KOPT-K1 (cell line): ENCODE data around the gene HSPA4.
"Not testable (repeated sequence)": the region's sequence is repeated elsewhere in the genome, so short reads cannot be mapped to it uniquely, and the experiment has no call there.

Experiments used
- H3K27ac ChIP-seq: fragments of 200-600 bp; sonication (generic); 2 replicates; pipeline ENCODE4 v1.5.1; 2016; ENCODE audit warnings: antibody characterized with exemption, mild to moderate bottlenecking, low read depth, low read length; ENCODE audit not compliant: poor library complexity, severe bottlenecking
- H3K36me3 ChIP-seq: fragments of 200-600 bp; sonication (generic); 2 replicates; pipeline ENCODE4 v1.5.1; 2017; ENCODE audit warnings: antibody characterized with exemption, mild to moderate bottlenecking, low read length, moderate library complexity; ENCODE audit not compliant: insufficient read depth
- H3K9me3 ChIP-seq: fragments of 200-600 bp; sonication (generic); 2 replicates; pipeline ENCODE4 v1.5.1; 2017; ENCODE audit warnings: antibody characterized with exemption, low read length, mild to moderate bottlenecking; ENCODE audit not compliant: insufficient read depth, poor library complexity, severe bottlenecking

HSPA4 gene

GRCh38 chr5:133051542-133052316 is at the start of gene HSPA4:
Gene HSPA4, plus strand, starts transcription at chr5:133052013. Its CDS starts 238 bp downstream, at chr5:133052251.
- peaks cover 9% of the 10 kb centered on the region; the same call in 1 of the 2 replicates for H3K36me3 ChIP-seq
- no peaks in the 10 kb centered on the region for H3K9me3 ChIP-seq
- H3K27ac ChIP-seq: peak within 1 kb of the TSS; percentile 93

- peaks cover 52% of the 10 kb centered on the region for H3K36me3 ChIP-seq
- no peaks in the 10 kb centered on the region for H3K9me3 ChIP-seq
- H3K27ac ChIP-seq: no peak overlapping the region
Measured at GRCh38 chr5:133006653-133007052, 45.2 kb upstream of the HSPA4 start.

- H3K27ac ChIP-seq, H3K9me3 ChIP-seq: not testable (repeated sequence)
- H3K36me3 ChIP-seq: peaks cover 38% of the 10 kb centered on the region
Measured at GRCh38 chr5:133008455-133008854, 43.4 kb upstream of the HSPA4 start.

DNA sequence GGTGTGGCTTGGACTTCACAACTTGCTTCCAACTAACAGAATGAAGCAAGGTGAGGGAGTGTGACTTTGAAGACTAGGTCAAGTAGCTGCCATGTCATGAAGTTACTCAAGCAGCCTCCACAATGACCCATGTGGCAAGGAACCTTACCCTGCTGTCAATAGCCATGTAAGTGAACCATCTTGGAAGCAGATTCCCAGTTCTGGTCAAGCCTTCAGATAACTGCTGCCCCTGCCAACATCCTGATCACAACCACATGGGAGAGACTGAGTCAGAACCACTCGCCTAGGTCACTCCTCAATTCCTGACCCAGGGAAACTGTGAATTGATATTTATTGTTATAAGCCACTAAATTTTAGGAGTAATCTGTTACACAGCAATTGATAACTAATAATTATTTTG is 36.3 kb upstream of the HSPA4 start:
- peaks cover 50% of the 10 kb centered on the region for H3K36me3 ChIP-seq
- no peak overlapping the region for H3K27ac ChIP-seq

DNA sequence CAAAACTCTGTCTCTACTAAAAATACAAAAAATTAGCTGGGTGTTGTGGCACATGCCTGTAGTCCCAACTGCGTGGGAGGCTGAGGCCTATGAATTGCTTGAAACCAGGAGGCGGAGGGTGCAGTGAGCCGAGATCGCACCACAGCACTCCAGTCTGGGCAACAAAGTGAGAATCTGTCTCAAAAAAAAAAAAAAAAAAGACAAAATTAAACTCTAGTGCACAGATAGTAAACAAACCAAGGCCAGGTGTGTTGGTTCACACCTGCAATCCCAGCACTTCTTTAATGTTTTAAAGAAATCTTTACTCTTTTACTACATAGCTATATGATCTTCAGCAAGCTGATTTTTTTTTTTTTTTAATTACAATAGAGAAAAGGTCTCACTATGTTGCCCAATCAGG is 33.8 kb upstream of the HSPA4 start:
- no peaks in the 10 kb centered on the region for H3K9me3 ChIP-seq
- no peak overlapping the region for H3K27ac ChIP-seq
- H3K36me3 ChIP-seq: peaks cover 55% of the 10 kb centered on the region

More for the DNA sequence above, 36.3 kb upstream of the HSPA4 start:
- no peaks in the 10 kb centered on the region for H3K9me3 ChIP-seq

DNA sequence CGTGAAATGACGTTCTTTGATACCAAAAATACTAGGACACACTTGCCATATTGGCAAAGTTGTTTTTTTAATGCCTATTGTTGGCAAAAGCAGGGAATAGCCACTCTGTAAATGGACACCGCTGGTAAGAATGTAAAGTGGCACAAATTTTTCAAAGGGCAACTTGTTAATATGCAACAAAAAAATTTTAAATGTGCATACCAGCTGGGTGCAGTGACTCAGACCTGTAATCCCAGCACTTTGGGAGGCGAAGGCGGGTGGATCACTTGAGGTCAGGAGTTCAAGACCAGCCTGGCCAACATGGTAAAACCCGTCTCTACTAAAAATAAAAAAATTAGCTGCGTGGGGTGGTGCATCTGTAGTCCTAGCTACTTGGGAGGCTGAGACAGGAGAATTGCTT is 32.3 kb upstream of the HSPA4 start:
- peaks cover 55% of the 10 kb centered on the region for H3K36me3 ChIP-seq
- not testable (repeated sequence) for H3K27ac ChIP-seq, H3K9me3 ChIP-seq

- H3K9me3 ChIP-seq: no peaks in the 10 kb centered on the region
- peak within 1 kb of the TSS; percentile 86 for H3K27ac ChIP-seq
- peaks cover 10% of the 10 kb centered on the region for H3K36me3 ChIP-seq
Measured at GRCh38 chr5:133025804-133026663, 25.8 kb upstream of the HSPA4 start, which contains the start of gene ZCCHC10. Gene ZCCHC10, minus strand, starts transcription at chr5:133026549. Its CDS starts 12 bp downstream, at chr5:133026537.

DNA sequence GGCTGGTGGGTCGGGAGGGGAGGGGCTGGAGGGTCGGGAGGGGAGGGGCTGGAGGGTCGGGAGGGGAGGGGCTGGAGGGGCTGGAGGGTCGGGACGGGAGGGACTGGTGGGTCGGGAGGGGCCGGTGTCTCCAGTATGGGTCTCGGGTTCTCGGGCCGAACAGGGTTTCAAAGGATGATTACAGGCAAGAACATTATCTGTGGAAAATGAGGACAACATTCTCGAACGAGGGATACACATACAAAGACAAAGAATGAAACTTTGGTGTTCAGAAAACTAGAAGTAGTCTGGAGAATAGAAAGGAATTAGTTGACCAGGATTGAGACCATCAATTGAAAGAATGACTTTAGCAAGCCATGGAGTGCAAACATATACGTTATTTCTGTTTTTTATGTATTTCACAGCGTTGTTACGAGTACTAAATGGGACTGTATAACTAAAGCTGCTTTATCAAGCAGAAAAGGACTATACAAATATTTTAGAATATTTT is 25.1 kb upstream of the HSPA4 start:
- Histone ChIP-seq H3K9me3 (no peaks in the 10 kb centered on the region), H3K27ac (peak overlapping the region; percentile 86), H3K36me3 (peaks cover 10% of the 10 kb centered on the region)

GRCh38 chr5:133029416-133029815 is 22.4 kb upstream of the HSPA4 start:
- H3K9me3 ChIP-seq: no peaks in the 10 kb centered on the region
- H3K36me3 ChIP-seq: no peaks in the 10 kb centered on the region
- no peak overlapping the region for H3K27ac ChIP-seq

- H3K27ac ChIP-seq: no peak overlapping the region
- no peaks in the 10 kb centered on the region for H3K9me3 ChIP-seq
- no peaks in the 10 kb centered on the region for H3K36me3 ChIP-seq
Measured at GRCh38 chr5:133030343-133031005, 21.3 kb upstream of the HSPA4 start.

DNA sequence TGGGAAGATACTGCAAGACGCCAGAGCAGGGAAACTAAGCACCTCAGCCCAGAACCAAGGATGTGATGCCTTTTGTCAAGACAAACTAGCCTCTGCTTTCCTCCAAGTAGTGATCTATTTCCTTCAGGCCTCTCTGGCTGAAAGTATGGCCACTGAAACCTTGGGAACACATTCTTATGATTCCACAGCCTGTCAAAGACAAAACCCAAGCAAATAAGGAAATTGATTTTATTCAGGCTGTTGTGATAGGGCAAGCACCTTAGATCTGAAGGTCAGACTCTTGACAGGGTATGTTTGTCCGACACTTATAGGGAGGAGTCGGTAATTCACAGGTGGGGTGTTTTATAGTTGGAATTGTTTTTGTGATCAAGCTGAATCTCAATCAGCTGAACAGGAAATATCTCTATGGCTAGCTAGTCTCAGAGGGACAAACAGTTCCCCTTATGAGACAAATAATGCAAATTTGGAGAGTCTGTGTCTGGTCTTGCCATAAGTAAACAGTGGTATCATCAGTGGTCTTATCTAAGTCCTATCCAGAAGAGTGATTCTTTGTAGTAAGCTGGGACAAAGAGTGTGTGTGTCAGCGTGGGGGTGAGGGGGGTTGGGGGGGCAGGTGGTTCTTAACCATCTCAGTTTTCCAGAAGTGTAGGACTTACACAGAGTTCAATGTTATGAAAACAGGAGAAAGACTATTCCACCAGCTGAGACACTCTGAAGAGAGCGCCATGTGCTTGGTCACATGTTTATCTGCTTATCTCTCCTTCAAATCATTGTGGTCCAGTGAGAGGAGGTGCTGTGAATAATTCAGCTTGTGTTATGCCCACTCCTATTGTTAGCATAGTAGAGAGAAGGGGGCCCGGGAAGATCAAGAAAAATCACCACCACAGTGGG is 18.7 kb upstream of the HSPA4 start:
- Histone ChIP-seq H3K9me3 (no peaks in the 10 kb centered on the region), H3K27ac (no peak overlapping the region), H3K36me3 (no peaks in the 10 kb centered on the region)

GRCh38 chr5:133034064-133034463 is 17.7 kb upstream of the HSPA4 start:
- Histone ChIP-seq H3K27ac (no peak overlapping the region), H3K36me3 (no peaks in the 10 kb centered on the region), H3K9me3 (no peaks in the 10 kb centered on the region)

- no peaks in the 10 kb centered on the region for H3K9me3 ChIP-seq
- H3K36me3 ChIP-seq: no peaks in the 10 kb centered on the region
- H3K27ac ChIP-seq: no peak overlapping the region
Measured at GRCh38 chr5:133035224-133035623, 16.6 kb upstream of the HSPA4 start.

- H3K9me3 ChIP-seq, H3K27ac ChIP-seq, H3K36me3 ChIP-seq: not testable (repeated sequence)
Measured at GRCh38 chr5:133036677-133037076, 15.1 kb upstream of the HSPA4 start.
